GM19025 (cell line): ENCODE measurements around the gene SRPX2.
"Not testable (repeated sequence)": the region's sequence is repeated elsewhere in the genome, so short reads cannot be mapped to it uniquely, and the experiment has no call there.

ENCODE experiments used
- ATAC-seq: cut with Tn5 transposase; IDR thresholded peaks from one replicate; pipeline ENCODE4 v1.9.1; 2021; ENCODE audit warnings: mild to moderate bottlenecking, low read depth, moderate library complexity; ENCODE audit not compliant: unreplicated experiment

SRPX2 gene

DNA sequence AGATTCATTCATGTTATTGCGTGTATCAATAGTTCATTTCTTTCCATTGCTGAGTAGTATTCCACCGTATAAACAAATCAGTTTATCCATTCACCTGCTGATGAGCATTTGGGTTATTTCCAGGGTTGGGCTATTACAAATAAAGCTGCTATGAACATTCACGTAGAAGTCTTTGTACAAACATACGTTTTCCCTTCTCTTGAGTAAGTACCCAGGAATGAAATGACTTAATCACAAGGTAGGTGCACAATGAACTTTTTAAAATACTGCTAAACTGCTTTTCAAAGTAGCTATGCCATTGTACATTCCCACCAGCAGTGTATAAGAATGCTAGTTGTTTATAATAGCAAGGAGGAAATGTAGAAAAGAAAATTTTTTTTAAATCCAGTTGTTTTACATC lies 52.0 kb downstream of the SRPX2 start:
- ATAC-seq = no peak

DNA sequence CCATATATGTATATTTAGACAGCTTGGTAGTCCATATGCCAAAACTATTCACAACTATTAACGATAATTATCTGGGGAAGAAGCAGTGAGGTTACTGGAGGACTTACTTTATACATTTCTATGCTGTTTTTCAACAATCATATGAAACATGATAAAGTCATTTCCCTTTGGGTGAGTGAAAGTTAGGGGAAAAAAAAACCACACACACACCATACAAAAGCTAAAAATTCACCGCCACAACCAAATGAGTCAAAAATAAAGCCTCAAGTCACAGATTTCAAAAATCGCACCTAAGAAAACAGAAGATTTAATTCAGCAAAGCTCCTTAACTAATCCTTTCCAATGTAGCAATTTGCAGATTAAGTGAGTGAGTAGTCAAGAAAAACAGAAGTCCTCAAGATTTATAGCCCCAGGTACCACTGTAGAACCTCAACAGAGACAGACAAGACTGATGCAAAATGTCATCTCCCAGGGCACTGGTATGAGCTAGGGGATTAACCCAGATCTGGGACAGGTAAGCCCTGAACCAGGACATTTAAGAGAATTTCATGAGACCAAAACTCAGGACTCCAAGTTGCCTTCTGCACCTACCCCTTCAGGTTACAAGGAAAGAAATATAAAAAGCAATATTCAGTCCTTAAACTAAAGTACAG lies 52.8 kb downstream of the SRPX2 start:
- no peak for ATAC-seq

DNA sequence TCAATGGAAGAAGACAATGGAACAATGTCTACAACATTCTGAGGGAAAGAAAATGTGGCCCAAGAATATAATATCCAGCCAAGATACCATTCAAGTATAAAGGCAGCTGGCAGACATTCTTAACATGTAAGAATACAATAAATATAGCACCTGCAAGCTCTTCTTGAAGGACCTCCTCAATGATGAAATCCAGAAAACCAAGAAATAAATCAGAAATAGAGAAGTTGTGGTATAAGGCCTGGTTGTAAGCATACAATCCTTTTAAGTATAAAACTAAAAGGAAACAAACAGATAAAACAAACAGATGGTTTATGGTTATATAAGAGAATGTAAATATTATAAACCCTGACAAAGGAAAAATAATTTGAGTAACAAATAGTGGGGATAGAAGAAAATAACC lies 54.6 kb downstream of the SRPX2 start:
- no peak for ATAC-seq

- no peak for ATAC-seq
Measured at GRCh38 chrX:100700809-100701208, 56.8 kb downstream of the SRPX2 start.

GRCh38 chrX:100704581-100705203 lies 60.7 kb downstream of the SRPX2 start:
- no peak for ATAC-seq

DNA sequence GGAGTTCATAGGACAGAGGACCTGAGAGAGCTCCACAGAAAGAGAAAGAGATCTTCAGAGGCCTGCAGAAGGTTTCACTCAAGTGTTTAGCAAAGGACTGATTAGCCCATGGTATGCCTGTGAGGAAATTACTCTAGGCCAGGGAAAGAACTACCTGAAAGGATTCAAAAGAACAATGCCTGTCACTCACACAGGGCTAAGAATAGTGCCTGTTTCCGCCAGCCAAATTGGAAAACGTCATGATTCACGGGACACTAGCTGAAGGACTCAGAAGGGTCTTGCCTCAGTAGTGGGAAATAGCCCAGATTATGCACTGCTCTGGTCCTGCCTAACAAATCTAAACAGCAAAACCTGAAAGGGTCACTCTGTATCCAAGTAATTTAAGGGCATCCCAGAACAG lies 66.8 kb downstream of the SRPX2 start:
- no peak for ATAC-seq

- ATAC-seq = no peak
Measured at GRCh38 chrX:100717363-100717762, 73.4 kb downstream of the SRPX2 start.

GRCh38 chrX:100719139-100719538 lies 75.1 kb downstream of the SRPX2 start:
- ATAC-seq = no peak

DNA sequence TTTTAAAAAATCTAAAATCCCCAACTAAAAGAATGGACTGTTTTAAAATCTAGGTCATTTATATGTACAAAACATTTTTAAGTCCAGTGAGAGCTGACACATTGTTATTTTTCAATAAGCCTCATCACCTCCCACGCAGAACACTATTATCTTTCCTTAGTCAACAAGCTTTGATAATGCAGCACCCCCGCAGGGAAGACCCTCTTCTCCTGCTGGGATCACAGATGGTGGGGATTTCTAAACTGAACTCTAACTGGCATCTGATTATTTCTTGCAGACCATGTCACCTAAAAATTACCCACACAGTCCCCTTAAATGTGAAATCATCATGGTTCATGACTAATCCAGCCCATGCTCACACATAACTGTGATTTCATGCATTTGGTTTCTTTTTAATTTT lies 76.3 kb downstream of the SRPX2 start:
- no peak for ATAC-seq

- no peak for ATAC-seq
Measured at GRCh38 chrX:100721328-100721727, 77.3 kb downstream of the SRPX2 start.

- ATAC-seq = not testable (repeated sequence)
Measured at GRCh38 chrX:100724006-100724405, 80.0 kb downstream of the SRPX2 start.
